Liver (tissue), 9 donors: ENCODE measurements around the gene TLR7. TPM values are rescaled to one million over a fixed set of nuclear protein-coding genes. Genes with fewer than 3 reads are reported as not detected.

ENCODE experiments used
- DNase-seq: peaks from one replicate; pipeline ENCODE4 v3.0.0-alpha.2; 2017; ENCODE audit warnings: low spot score
- H3K27ac ChIP-seq, 2 donors: one replicate each; pipeline ENCODE4 v1.7.0; 2013; ENCODE audit warnings: inconsistent platforms in 2 of 2, low read length in 2 of 2, control low read depth in 1 of 2, low read depth in 1 of 2, mild to moderate bottlenecking in 1 of 2
- H3K27me3 ChIP-seq, 4 donors: one replicate each; pipeline versions ENCODE4 v1.6.1 to v1.7.0; 2013; ENCODE audit warnings: low read length in 3 of 4, inconsistent platforms in 1 of 4, mild to moderate bottlenecking in 1 of 4, moderate library complexity in 1 of 4; ENCODE audit not compliant: control insufficient read depth in 4 of 4, insufficient read depth in 4 of 4
- H3K36me3 ChIP-seq, 4 donors: one replicate each; pipeline versions ENCODE4 v1.6.1 to v1.7.0; 2013; ENCODE audit warnings: low read length in 3 of 4, mild to moderate bottlenecking in 3 of 4, low read depth in 1 of 4, moderate library complexity in 1 of 4; ENCODE audit not compliant: control insufficient read depth in 4 of 4, insufficient read depth in 3 of 4
- H3K4me1 ChIP-seq, 4 donors: one replicate each; pipeline versions ENCODE4 v1.6.1 to v1.7.0; 2013; ENCODE audit warnings: low read length in 3 of 4, mild to moderate bottlenecking in 3 of 4, moderate library complexity in 1 of 4; ENCODE audit not compliant: control insufficient read depth in 4 of 4, insufficient read depth in 4 of 4
- H3K4me3 ChIP-seq, 3 donors: one replicate each; pipeline versions ENCODE4 v1.6.1 to v1.7.0; 2013; ENCODE audit warnings: low read length in 3 of 3, control low read depth in 1 of 3, low read depth in 1 of 3, mild to moderate bottlenecking in 1 of 3
- H3K9ac ChIP-seq, 2 donors: one replicate each; pipeline ENCODE4 v1.7.0; 2013; ENCODE audit warnings: low read length in 2 of 2, mild to moderate bottlenecking in 2 of 2, moderate library complexity in 2 of 2, control low read depth in 1 of 2, low read depth in 1 of 2
- H3K9me3 ChIP-seq, 4 donors: one replicate each; pipeline versions ENCODE4 v1.6.1 to v1.7.0; 2013; ENCODE audit warnings: low read length in 3 of 4; ENCODE audit not compliant: control insufficient read depth in 4 of 4
- ATF3 ChIP-seq: IDR thresholded peaks from 2 replicates; pipeline ENCODE4 v1.6.1; 2016; ENCODE audit warnings: antibody characterized with exemption
- FOXA1 ChIP-seq: IDR thresholded peaks from 2 replicates; pipeline ENCODE4 v1.6.1; 2016; ENCODE audit warnings: antibody characterized with exemption
- FOXA2 ChIP-seq: IDR thresholded peaks from 2 replicates; pipeline ENCODE4 v1.6.1; 2016; ENCODE audit warnings: antibody characterized with exemption
- GABPA ChIP-seq, 2 donors: IDR thresholded peaks in 1 of 2; conservative IDR thresholded peaks in 1 of 2; 2 replicates each; pipeline ENCODE4 v1.6.1; 2016; ENCODE audit warnings: antibody characterized with exemption in 2 of 2, mild to moderate bottlenecking in 1 of 2, moderate library complexity in 1 of 2
- HNF4A ChIP-seq, 2 donors: conservative IDR thresholded peaks; 2 replicates each; pipeline ENCODE4 v1.6.1; 2016; ENCODE audit warnings: antibody characterized with exemption in 2 of 2, mild to moderate bottlenecking in 2 of 2
- HNF4G ChIP-seq: IDR thresholded peaks from 2 replicates; pipeline ENCODE4 v1.6.1; 2016; ENCODE audit warnings: antibody characterized with exemption
- JUND ChIP-seq, 2 donors: IDR thresholded peaks; 2 replicates each; pipeline ENCODE4 v1.6.1; 2016; ENCODE audit warnings: antibody characterized with exemption in 2 of 2
- NR2F2 ChIP-seq: IDR thresholded peaks from 2 replicates; pipeline ENCODE4 v1.6.1; 2016; ENCODE audit warnings: antibody characterized with exemption
- RAD21 ChIP-seq, 2 donors: IDR thresholded peaks; 2 replicates each; pipeline ENCODE4 v1.6.1; 2016; ENCODE audit warnings: antibody characterized with exemption in 2 of 2, mild to moderate bottlenecking in 2 of 2
- RXRA ChIP-seq, 2 donors: IDR thresholded peaks; 2 replicates each; pipeline ENCODE4 v1.6.1; 2017 to 2018; ENCODE audit warnings: antibody characterized with exemption in 2 of 2, mild to moderate bottlenecking in 1 of 2
- TAF1 ChIP-seq: conservative IDR thresholded peaks from 2 replicates; pipeline ENCODE4 v1.6.1; 2016; ENCODE audit warnings: antibody characterized with exemption, mild to moderate bottlenecking
- YY1 ChIP-seq: IDR thresholded peaks from 2 replicates; pipeline ENCODE4 v1.6.1; 2016; ENCODE audit warnings: antibody characterized with exemption, mild to moderate bottlenecking
- WGBS: extraction: QIAGEN DNeasy Blood & Tissue Kit; methylation state at CpG from one replicate; pipeline ENCODE4 v1.1.7; 2013; 5-methylcytosine and 5-hydroxymethylcytosine counted together
- polyA plus RNA-seq, 2 donors: library from polyadenylated mRNA; stranded (reverse) in 1 of 2; unstranded in 1 of 2; fragments of 200-250 nt in 1 of 2; fragments of >200 nt in 1 of 2; fragmentation: Nextera tagmentation in 1 of 2; extraction: Ambion mirVana in 1 of 2; gene quantifications; one replicate each; pipeline versions ENCODE4 v1.2.1 to v1.2.3, GENCODE V29; 2013 to 2015
- total RNA-seq, 2 donors: library from RNA; depleted of rRNA; stranded (reverse); fragments of >200 nt; gene quantifications; one replicate each; pipeline ENCODE4 v1.2.3, GENCODE V29; 2014
- TF ChIP-seq, protein P1 (sequence below): IDR thresholded peaks from 2 replicates; pipeline ENCODE4 v1.6.1; 2016; ENCODE audit warnings: antibody characterized with exemption, mild to moderate bottlenecking
- TF ChIP-seq, protein P2 (sequence below): fragments of 150-350 bp; IDR thresholded peaks from 2 replicates; pipeline ENCODE4 v1.5.1; 2017; ENCODE audit warnings: improper control_type of control experiment, low read depth, low read length; ENCODE audit not compliant: missing input control
- donor health status: healthy.
- donor health status: healthy.
- donor health status: healthy.
- donor health status: healthy.
- donor health status: healthy.

Gene TLR7
- total and polyA plus RNA-seq, 4 donors: 0.10 to 0.65 (median 0.14) TPM

DNA sequence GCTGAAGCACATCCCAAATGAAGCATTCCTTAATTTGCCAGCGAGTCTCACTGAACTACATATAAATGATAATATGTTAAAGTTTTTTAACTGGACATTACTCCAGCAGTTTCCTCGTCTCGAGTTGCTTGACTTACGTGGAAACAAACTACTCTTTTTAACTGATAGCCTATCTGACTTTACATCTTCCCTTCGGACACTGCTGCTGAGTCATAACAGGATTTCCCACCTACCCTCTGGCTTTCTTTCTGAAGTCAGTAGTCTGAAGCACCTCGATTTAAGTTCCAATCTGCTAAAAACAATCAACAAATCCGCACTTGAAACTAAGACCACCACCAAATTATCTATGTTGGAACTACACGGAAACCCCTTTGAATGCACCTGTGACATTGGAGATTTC is 54.1 kb downstream of the TLR7 start (continued):
- TF ChIP-seq, protein P1, sequence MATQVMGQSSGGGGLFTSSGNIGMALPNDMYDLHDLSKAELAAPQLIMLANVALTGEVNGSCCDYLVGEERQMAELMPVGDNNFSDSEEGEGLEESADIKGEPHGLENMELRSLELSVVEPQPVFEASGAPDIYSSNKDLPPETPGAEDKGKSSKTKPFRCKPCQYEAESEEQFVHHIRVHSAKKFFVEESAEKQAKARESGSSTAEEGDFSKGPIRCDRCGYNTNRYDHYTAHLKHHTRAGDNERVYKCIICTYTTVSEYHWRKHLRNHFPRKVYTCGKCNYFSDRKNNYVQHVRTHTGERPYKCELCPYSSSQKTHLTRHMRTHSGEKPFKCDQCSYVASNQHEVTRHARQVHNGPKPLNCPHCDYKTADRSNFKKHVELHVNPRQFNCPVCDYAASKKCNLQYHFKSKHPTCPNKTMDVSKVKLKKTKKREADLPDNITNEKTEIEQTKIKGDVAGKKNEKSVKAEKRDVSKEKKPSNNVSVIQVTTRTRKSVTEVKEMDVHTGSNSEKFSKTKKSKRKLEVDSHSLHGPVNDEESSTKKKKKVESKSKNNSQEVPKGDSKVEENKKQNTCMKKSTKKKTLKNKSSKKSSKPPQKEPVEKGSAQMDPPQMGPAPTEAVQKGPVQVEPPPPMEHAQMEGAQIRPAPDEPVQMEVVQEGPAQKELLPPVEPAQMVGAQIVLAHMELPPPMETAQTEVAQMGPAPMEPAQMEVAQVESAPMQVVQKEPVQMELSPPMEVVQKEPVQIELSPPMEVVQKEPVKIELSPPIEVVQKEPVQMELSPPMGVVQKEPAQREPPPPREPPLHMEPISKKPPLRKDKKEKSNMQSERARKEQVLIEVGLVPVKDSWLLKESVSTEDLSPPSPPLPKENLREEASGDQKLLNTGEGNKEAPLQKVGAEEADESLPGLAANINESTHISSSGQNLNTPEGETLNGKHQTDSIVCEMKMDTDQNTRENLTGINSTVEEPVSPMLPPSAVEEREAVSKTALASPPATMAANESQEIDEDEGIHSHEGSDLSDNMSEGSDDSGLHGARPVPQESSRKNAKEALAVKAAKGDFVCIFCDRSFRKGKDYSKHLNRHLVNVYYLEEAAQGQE: no peak
- no peak for TF ChIP-seq JUND (IDR thresholded peaks at IDR 0.05)

DNA sequence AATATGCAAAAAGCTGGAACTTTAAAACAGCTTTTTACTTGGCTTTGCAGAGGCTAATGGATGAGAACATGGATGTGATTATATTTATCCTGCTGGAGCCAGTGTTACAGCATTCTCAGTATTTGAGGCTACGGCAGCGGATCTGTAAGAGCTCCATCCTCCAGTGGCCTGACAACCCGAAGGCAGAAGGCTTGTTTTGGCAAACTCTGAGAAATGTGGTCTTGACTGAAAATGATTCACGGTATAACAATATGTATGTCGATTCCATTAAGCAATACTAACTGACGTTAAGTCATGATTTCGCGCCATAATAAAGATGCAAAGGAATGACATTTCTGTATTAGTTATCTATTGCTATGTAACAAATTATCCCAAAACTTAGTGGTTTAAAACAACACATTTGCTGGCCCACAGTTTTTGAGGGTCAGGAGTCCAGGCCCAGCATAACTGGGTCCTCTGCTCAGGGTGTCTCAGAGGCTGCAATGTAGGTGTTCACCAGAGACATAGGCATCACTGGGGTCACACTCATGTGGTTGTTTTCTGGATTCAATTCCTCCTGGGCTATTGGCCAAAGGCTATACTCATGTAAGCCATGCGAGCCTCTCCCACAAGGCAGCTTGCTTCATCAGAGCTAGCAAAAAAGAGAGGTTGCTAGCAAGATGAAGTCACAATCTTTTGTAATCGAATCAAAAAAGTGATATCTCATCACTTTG is 55.2 kb downstream of the TLR7 start:
- no peak for DNase-seq
- peaks cover 0 to 3% (median 0%) of the 10 kb centered on the region in 4 donors for H3K27me3 ChIP-seq
- H3K27ac ChIP-seq: no peak overlapping the region
- TF ChIP-seq YY1: no peak
- TF ChIP-seq JUND (IDR thresholded peaks at IDR 0.05): no peak
- no peak for TF ChIP-seq NR2F2
- no peak for TF ChIP-seq ATF3
- TF ChIP-seq RXRA (IDR thresholded peaks at IDR 0.05): no peak
- TF ChIP-seq HNF4G: no peak
- TF ChIP-seq, protein P2, sequence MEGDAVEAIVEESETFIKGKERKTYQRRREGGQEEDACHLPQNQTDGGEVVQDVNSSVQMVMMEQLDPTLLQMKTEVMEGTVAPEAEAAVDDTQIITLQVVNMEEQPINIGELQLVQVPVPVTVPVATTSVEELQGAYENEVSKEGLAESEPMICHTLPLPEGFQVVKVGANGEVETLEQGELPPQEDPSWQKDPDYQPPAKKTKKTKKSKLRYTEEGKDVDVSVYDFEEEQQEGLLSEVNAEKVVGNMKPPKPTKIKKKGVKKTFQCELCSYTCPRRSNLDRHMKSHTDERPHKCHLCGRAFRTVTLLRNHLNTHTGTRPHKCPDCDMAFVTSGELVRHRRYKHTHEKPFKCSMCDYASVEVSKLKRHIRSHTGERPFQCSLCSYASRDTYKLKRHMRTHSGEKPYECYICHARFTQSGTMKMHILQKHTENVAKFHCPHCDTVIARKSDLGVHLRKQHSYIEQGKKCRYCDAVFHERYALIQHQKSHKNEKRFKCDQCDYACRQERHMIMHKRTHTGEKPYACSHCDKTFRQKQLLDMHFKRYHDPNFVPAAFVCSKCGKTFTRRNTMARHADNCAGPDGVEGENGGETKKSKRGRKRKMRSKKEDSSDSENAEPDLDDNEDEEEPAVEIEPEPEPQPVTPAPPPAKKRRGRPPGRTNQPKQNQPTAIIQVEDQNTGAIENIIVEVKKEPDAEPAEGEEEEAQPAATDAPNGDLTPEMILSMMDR: no peak
- no peak for TF ChIP-seq GABPA (IDR thresholded peaks at IDR 0.05 in 1 of 2, conservative IDR thresholded peaks at IDR 0.05 in 1 of 2)
- no peak for TF ChIP-seq FOXA1
- TF ChIP-seq HNF4A (conservative IDR thresholded peaks at IDR 0.05): no peak
- no peak for TF ChIP-seq RAD21 (IDR thresholded peaks at IDR 0.05)
- TF ChIP-seq, protein P1: no peak
- no peak for TF ChIP-seq TAF1
- no peak for TF ChIP-seq FOXA2
- H3K9ac ChIP-seq: no peak overlapping the region
- H3K36me3 ChIP-seq: no peaks in the 10 kb centered on the region
- H3K4me1 ChIP-seq: no peaks in the 10 kb centered on the region
- no peak overlapping the region for H3K4me3 ChIP-seq
- no peaks in the 10 kb centered on the region for H3K9me3 ChIP-seq
- WGBS: 90% methylated on average over 10 of the region's 10 CpGs
